ENCODE measurements around the gene MED9.

The MED9 gene

GRCh38 chr17:17433000-17433703, 43.6 kb upstream of the MED9 start:
- Histone ChIP-seq H3K4me2 (ENCODE audit: low read length) (no peak overlapping the region), H3F3A (ENCODE audit: control insufficient read depth, insufficient read depth) (no peaks in the 10 kb centered on the region), H3K36me3 (ENCODE audit: control insufficient read depth, low read length) (no peaks in the 10 kb centered on the region), H3K27me3 (ENCODE audit: control insufficient read depth, low read length) (peaks cover 24% of the 10 kb centered on the region), H3K9me3 (ENCODE audit: control insufficient read depth, insufficient read depth, low read length) (no peaks in the 10 kb centered on the region), H3K4me1 (ENCODE audit: control insufficient read depth, low read length) (no peaks in the 10 kb centered on the region), H3K79me2 (ENCODE audit: control insufficient read depth, low read length) (no peaks in the 10 kb centered on the region), H4K20me1 (ENCODE audit: control insufficient read depth, insufficient read depth, low read depth, low read length) (no peaks in the 10 kb centered on the region), H3K9me2 (replicated peaks; ENCODE audit: control insufficient read depth, low read length) (no peaks in the 10 kb centered on the region), H3K27ac (ENCODE audit: low read depth, low read length) (no peak overlapping the region), H3K4me3 (ENCODE audit: low read length) (no peak overlapping the region)
- no peak for TF ChIP-seq CTCF (IDR thresholded peaks at IDR 0.05; ENCODE audit: low read depth, low read length, poor library complexity, severe bottlenecking)

DNA sequence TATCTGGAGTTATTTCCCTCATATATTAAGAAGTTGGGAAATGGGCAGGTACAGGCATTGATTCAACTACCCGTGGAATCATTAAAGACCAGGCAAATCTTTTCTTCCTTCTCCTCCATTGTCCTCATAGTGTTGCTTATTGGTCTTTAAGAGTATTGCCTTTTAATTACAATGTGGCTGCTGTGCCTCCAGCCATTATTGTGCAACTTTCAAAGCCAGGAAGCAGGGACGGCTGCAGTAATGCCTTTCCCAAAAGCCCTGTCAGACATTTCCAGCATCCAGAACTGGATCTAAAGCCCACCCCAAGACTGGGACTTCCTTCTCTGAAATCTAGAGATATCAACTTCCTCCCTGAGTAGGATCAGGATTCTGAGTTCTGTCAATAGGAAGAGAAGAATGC, 42.3 kb upstream of the MED9 start:
- Histone ChIP-seq H3K27me3 (ENCODE audit: control insufficient read depth, low read length) (peaks cover 23% of the 10 kb centered on the region), H4K20me1 (ENCODE audit: control insufficient read depth, insufficient read depth, low read depth, low read length) (no peaks in the 10 kb centered on the region), H3K79me2 (ENCODE audit: control insufficient read depth, low read length) (no peaks in the 10 kb centered on the region), H3K4me2 (ENCODE audit: low read length) (no peak overlapping the region), H3K27ac (ENCODE audit: low read depth, low read length) (no peak overlapping the region), H3K36me3 (ENCODE audit: control insufficient read depth, low read length) (no peaks in the 10 kb centered on the region), H3K9me3 (ENCODE audit: control insufficient read depth, insufficient read depth, low read length) (no peaks in the 10 kb centered on the region), H3K9me2 (replicated peaks; ENCODE audit: control insufficient read depth, low read length) (no peaks in the 10 kb centered on the region), H3K4me1 (ENCODE audit: control insufficient read depth, low read length) (no peaks in the 10 kb centered on the region), H3K4me3 (ENCODE audit: low read length) (no peak overlapping the region), H3F3A (ENCODE audit: control insufficient read depth, insufficient read depth) (no peaks in the 10 kb centered on the region)
- TF ChIP-seq EZH2phosphoT487 (IDR thresholded peaks at IDR 0.05; ENCODE audit: borderline replicate concordance, low read length) = no peak
- no peak for TF ChIP-seq CTCF (IDR thresholded peaks at IDR 0.05; ENCODE audit: low read depth, low read length, poor library complexity, severe bottlenecking)

DNA sequence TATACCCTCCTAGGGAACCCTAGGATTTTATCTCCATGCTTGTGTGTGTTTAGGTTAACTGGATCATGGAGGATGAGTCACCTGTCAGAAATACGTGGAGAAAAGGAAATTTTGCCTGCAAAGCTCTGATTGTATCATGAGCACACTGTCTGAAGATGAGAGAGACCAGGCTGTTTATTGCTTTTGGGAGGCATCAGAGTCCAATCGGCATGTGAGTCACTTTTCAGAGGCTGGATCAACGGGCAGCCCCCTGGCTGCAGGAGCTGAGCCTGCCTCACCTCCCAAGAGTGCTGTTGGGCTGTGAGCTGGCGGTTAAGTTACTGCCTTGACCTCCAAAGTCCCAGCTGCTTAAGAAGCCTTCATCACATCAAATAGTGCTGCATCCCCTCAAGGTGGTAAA, 41.5 kb upstream of the MED9 start:
- no peaks in the 10 kb centered on the region for H3K9me2 ChIP-seq (replicated peaks; ENCODE audit: control insufficient read depth, low read length)
- no peaks in the 10 kb centered on the region for H3K9me3 ChIP-seq (ENCODE audit: control insufficient read depth, insufficient read depth, low read length)
- TF ChIP-seq EZH2phosphoT487 (IDR thresholded peaks at IDR 0.05; ENCODE audit: borderline replicate concordance, low read length) (no peak), CTCF (IDR thresholded peaks at IDR 0.05; ENCODE audit: low read depth, low read length, poor library complexity, severe bottlenecking) (no peak)
- no peaks in the 10 kb centered on the region for H3K79me2 ChIP-seq (ENCODE audit: control insufficient read depth, low read length)
- peaks cover 16% of the 10 kb centered on the region for H3K27me3 ChIP-seq (ENCODE audit: control insufficient read depth, low read length)
- no peaks in the 10 kb centered on the region for H4K20me1 ChIP-seq (ENCODE audit: control insufficient read depth, insufficient read depth, low read depth, low read length)
- H3K27ac ChIP-seq (ENCODE audit: low read depth, low read length) = no peak overlapping the region
- no peaks in the 10 kb centered on the region for H3F3A ChIP-seq (ENCODE audit: control insufficient read depth, insufficient read depth)
- no peaks in the 10 kb centered on the region for H3K36me3 ChIP-seq (ENCODE audit: control insufficient read depth, low read length)
- no peak overlapping the region for H3K4me2 ChIP-seq (ENCODE audit: low read length)
- H3K4me1 ChIP-seq (ENCODE audit: control insufficient read depth, low read length) = no peaks in the 10 kb centered on the region
- no peak overlapping the region for H3K4me3 ChIP-seq (ENCODE audit: low read length)
